ENCODE measurements around the gene PCMTD2.
"Not testable (repeated sequence)": the region's sequence is repeated elsewhere in the genome, so short reads cannot be mapped to it uniquely, and the experiment has no call there.

Gene PCMTD2

GRCh38 chr20:64228086-64228653 lies 27.4 kb upstream of the PCMTD2 start:
- no peaks in the 10 kb centered on the region for H3K9me3 Mint-ChIP-seq
- H3K4me3 Mint-ChIP-seq, result peak overlapping the region; percentile 10 to 30
- peaks cover 22 to 38% of the 10 kb centered on the region in 2 donors for H3K27me3 Mint-ChIP-seq
- DNase-seq (no peak), ATAC-seq (replicated peaks) (no peak)
- H3K4me1 Mint-ChIP-seq (ENCODE audit: low read depth in 2 of 2), result peaks cover 15 to 30% of the 10 kb centered on the region in 2 donors
- no peak overlapping the region for H3K27ac Mint-ChIP-seq
- no peaks in the 10 kb centered on the region for H3K36me3 Mint-ChIP-seq (ENCODE audit: insufficient read depth)

- Mint-ChIP-seq H3K9me3 (no peaks in the 10 kb centered on the region), H3K4me1 (ENCODE audit: low read depth in 2 of 2) (peaks cover 19 to 31% of the 10 kb centered on the region in 2 donors), H3K27ac (no peak overlapping the region), H3K36me3 (ENCODE audit: insufficient read depth) (no peaks in the 10 kb centered on the region), H3K27me3 (peaks cover 15 to 30% of the 10 kb centered on the region in 2 donors), H3K4me3 (no peak overlapping the region)
- DNase-seq, result no peak
- no peak for ATAC-seq (replicated peaks)
Measured at GRCh38 chr20:64228751-64229506, 26.6 kb upstream of the PCMTD2 start.

- no peak overlapping the region for H3K4me3 Mint-ChIP-seq
- no peaks in the 10 kb centered on the region for H3K9me3 Mint-ChIP-seq
- peaks cover 19 to 24% of the 10 kb centered on the region in 2 donors for H3K4me1 Mint-ChIP-seq (ENCODE audit: low read depth in 2 of 2)
- ATAC-seq (replicated peaks) (no peak), DNase-seq (no peak)
- H3K27ac Mint-ChIP-seq, result no peak overlapping the region
- peaks cover 8 to 26% of the 10 kb centered on the region in 2 donors for H3K27me3 Mint-ChIP-seq
- H3K36me3 Mint-ChIP-seq (ENCODE audit: insufficient read depth), result no peaks in the 10 kb centered on the region
Measured at GRCh38 chr20:64229507-64230061, 26.0 kb upstream of the PCMTD2 start.

- Mint-ChIP-seq H3K27ac (no peak overlapping the region), H3K4me3 (no peak overlapping the region), H3K36me3 (ENCODE audit: insufficient read depth) (no peaks in the 10 kb centered on the region), H3K9me3 (no peaks in the 10 kb centered on the region), H3K27me3 (peaks cover 6 to 19% of the 10 kb centered on the region in 2 donors), H3K4me1 (ENCODE audit: low read depth in 2 of 2) (peaks cover 16 to 22% of the 10 kb centered on the region in 2 donors)
- no peak for ATAC-seq (replicated peaks)
- no peak for DNase-seq
Measured at GRCh38 chr20:64230461-64231145, 24.9 kb upstream of the PCMTD2 start.

GRCh38 chr20:64231621-64232550 lies 23.7 kb upstream of the PCMTD2 start:
- DNase-seq (no peak), ATAC-seq (replicated peaks) (no peak)
- H3K4me3 Mint-ChIP-seq, result no peak overlapping the region
- no peaks in the 10 kb centered on the region for H3K9me3 Mint-ChIP-seq
- H3K27me3 Mint-ChIP-seq, result peaks cover 6 to 10% of the 10 kb centered on the region in 2 donors
- no peaks in the 10 kb centered on the region for H3K36me3 Mint-ChIP-seq (ENCODE audit: insufficient read depth)
- H3K4me1 Mint-ChIP-seq (ENCODE audit: low read depth in 2 of 2), result peaks cover 14 to 15% of the 10 kb centered on the region in 2 donors
- H3K27ac Mint-ChIP-seq, result no peak overlapping the region

GRCh38 chr20:64232794-64233193 lies 22.8 kb upstream of the PCMTD2 start:
- no peaks in the 10 kb centered on the region for H3K9me3 Mint-ChIP-seq
- H3K27ac Mint-ChIP-seq, result no peak overlapping the region

GRCh38 chr20:64233725-64234124 lies 21.8 kb upstream of the PCMTD2 start:
- no peak for ATAC-seq (replicated peaks)

More at GRCh38 chr20:64232794-64233193, 22.8 kb upstream of the PCMTD2 start:
- ATAC-seq (replicated peaks) (no peak), DNase-seq (no peak)
- Mint-ChIP-seq H3K27me3 (peaks cover 6 to 8% of the 10 kb centered on the region in 2 donors), H3K4me3 (no peak overlapping the region), H3K4me1 (ENCODE audit: low read depth in 2 of 2) (peaks cover 9 to 15% of the 10 kb centered on the region in 2 donors), H3K36me3 (ENCODE audit: insufficient read depth) (no peaks in the 10 kb centered on the region)

GRCh38 chr20:64234291-64234791 lies 21.2 kb upstream of the PCMTD2 start:
- no peaks in the 10 kb centered on the region for H3K9me3 Mint-ChIP-seq
- H3K27ac Mint-ChIP-seq, result peak overlapping the region in 1 of 2 donors; percentile 92
- no peaks in the 10 kb centered on the region for H3K27me3 Mint-ChIP-seq
- no peak for DNase-seq
- H3K4me1 Mint-ChIP-seq (ENCODE audit: low read depth in 2 of 2), result peaks cover 6 to 10% of the 10 kb centered on the region in 2 donors
- ATAC-seq (replicated peaks), result no peak
- no peak overlapping the region for H3K4me3 Mint-ChIP-seq
- H3K36me3 Mint-ChIP-seq (ENCODE audit: insufficient read depth), result no peaks in the 10 kb centered on the region

More at GRCh38 chr20:64233725-64234124, 21.8 kb upstream of the PCMTD2 start:
- Mint-ChIP-seq H3K27ac (peak overlapping the region in 1 of 2 donors; percentile 92), H3K4me1 (ENCODE audit: low read depth in 2 of 2) (peaks cover 6 to 10% of the 10 kb centered on the region in 2 donors), H3K27me3 (no peaks in the 10 kb centered on the region), H3K36me3 (ENCODE audit: insufficient read depth) (no peaks in the 10 kb centered on the region), H3K9me3 (no peaks in the 10 kb centered on the region), H3K4me3 (no peak overlapping the region)
- no peak for DNase-seq

GRCh38 chr20:64234921-64235565 lies 20.5 kb upstream of the PCMTD2 start:
- H3K27me3 Mint-ChIP-seq, result not testable (repeated sequence)

GRCh38 chr20:64236137-64237088 lies 19.1 kb upstream of the PCMTD2 start:
- Mint-ChIP-seq H3K4me1 (ENCODE audit: low read depth in 2 of 2) (peaks cover 6 to 7% of the 10 kb centered on the region in 2 donors), H3K9me3 (no peaks in the 10 kb centered on the region), H3K27me3 (peaks cover 0 to 10% of the 10 kb centered on the region in 2 donors), H3K4me3 (no peak overlapping the region), H3K27ac (no peak overlapping the region), H3K36me3 (ENCODE audit: insufficient read depth) (no peaks in the 10 kb centered on the region)
- DNase-seq (no peak), ATAC-seq (replicated peaks) (no peak)

More at GRCh38 chr20:64234921-64235565, 20.5 kb upstream of the PCMTD2 start:
- not testable (repeated sequence) for H3K9me3 Mint-ChIP-seq; H3K36me3 Mint-ChIP-seq (ENCODE audit: insufficient read depth); H3K27ac Mint-ChIP-seq; H3K4me1 Mint-ChIP-seq (ENCODE audit: low read depth in 2 of 2); H3K4me3 Mint-ChIP-seq; ATAC-seq (replicated peaks); DNase-seq

GRCh38 chr20:64237316-64237715 lies 18.2 kb upstream of the PCMTD2 start:
- Mint-ChIP-seq H3K36me3 (ENCODE audit: insufficient read depth) (no peaks in the 10 kb centered on the region), H3K9me3 (no peaks in the 10 kb centered on the region), H3K4me3 (no peak overlapping the region), H3K27me3 (peaks cover 0 to 15% of the 10 kb centered on the region in 2 donors), H3K27ac (no peak overlapping the region), H3K4me1 (ENCODE audit: low read depth in 2 of 2) (peaks cover 6 to 7% of the 10 kb centered on the region in 2 donors)
- DNase-seq (no peak), ATAC-seq (replicated peaks) (no peak)
